ENCODE measurements around the gene SEMA3A.

GRCh38 chr7:84137812-84138211 is 56.8 kb downstream of the SEMA3A start:
- TF ChIP-seq, protein P1, sequence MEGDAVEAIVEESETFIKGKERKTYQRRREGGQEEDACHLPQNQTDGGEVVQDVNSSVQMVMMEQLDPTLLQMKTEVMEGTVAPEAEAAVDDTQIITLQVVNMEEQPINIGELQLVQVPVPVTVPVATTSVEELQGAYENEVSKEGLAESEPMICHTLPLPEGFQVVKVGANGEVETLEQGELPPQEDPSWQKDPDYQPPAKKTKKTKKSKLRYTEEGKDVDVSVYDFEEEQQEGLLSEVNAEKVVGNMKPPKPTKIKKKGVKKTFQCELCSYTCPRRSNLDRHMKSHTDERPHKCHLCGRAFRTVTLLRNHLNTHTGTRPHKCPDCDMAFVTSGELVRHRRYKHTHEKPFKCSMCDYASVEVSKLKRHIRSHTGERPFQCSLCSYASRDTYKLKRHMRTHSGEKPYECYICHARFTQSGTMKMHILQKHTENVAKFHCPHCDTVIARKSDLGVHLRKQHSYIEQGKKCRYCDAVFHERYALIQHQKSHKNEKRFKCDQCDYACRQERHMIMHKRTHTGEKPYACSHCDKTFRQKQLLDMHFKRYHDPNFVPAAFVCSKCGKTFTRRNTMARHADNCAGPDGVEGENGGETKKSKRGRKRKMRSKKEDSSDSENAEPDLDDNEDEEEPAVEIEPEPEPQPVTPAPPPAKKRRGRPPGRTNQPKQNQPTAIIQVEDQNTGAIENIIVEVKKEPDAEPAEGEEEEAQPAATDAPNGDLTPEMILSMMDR (IDR thresholded peaks at IDR 0.05), result no peak
- TF ChIP-seq POLR2A (IDR thresholded peaks at IDR 0.05), result no peak
